Stimulated activated CD8-positive, alpha-beta memory T cell treated with anti-CD3 and anti-CD28 coated beads, Interleukin-12 subunit alpha, Interleukin-12 subunit beta, amount 100 ng/mL, for 1 hour (primary cell): ENCODE results near the gene TNKS1BP1.
"Not testable (repeated sequence)": the region's sequence is repeated elsewhere in the genome, so short reads cannot be mapped to it uniquely, and the experiment has no call there.

Source experiments
- DNase-seq: peaks from one replicate; pipeline ENCODE4 v3.0.0-alpha.2; 2020; ENCODE audit warnings: low read depth

Gene TNKS1BP1

DNA sequence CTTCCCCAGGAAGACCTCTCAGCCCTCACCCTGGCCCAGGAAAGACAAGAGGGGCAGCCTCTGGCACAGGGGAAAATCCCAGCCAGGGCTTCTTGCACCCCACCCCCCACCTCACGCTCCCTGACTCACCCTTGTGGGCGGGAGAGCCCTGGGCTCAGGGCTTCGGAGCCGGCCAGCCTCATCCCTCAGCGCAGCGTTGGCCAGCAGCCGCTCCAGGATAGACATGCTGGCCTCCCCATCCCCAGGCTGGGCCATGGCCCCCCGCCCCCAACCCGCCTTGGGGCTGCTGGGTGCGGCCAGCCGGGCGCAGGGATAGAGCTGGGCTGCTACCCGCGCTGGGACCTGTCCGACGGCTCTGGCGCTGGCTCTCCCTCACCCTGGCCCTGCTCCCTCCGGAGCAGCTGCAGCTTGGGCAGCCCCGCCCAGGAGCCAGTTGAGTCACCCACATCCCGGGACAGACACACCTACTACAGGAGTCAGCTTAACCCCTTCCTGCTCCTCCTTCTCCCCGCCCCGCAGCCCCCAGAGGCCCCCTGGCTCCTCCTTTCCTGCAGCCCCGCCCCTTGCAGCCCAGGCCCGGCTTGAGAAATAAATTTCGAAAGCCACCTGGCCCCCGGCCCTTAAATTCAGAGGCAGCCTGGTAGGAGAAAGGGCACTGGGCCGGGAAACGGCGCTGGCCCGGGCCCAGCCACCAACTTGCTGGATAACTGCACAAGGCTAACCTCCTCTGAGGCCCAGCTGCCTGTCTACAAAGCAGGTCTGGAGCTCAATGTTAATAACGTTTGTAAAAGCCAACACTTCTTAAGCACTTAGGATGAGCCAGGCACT, 13.4 kb downstream of the TNKS1BP1 start:
- no peak for DNase-seq

DNA sequence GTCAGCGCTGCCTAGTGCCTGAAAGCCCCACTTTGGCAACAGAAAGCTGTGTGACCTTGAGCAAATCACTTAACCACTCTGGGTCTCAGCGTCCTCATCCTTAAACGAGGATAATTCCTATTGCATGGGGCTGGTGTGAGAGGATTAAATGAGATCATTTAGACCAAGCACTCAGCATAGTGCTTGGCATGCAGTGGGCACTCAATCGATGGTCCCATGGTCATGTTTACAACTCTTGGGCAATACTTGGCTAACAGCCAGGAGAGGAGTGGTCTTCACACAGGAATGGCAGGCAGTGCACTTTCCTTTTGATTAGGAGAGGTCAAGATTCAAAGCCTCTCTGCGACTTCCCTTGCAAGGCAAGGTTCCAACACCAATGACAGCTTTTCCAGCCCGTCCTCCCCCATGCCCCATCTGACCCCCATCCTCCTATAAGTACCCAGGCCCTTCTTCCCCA, 14.1 kb downstream of the TNKS1BP1 start:
- no peak for DNase-seq

DNA sequence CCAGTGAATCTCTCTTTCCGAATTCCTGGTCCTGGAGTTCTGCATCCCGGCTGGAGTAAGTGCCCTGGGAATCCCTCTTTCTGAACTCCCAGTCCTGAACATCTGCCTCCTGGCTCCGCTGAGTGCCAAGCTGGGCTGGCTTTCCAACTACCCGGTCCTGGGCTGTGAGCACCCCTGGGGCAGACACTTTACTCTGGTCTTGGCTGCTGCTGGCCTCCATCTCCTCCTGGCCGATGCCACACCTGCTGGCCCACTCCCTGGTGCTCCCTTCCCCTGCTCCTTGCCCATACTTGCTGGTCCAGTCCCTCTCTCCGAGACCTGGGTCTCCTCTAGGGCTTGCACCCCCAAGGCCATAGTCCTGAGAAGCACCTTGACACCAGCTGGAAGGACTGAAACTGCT, 14.7 kb downstream of the TNKS1BP1 start:
- no peak for DNase-seq

DNA sequence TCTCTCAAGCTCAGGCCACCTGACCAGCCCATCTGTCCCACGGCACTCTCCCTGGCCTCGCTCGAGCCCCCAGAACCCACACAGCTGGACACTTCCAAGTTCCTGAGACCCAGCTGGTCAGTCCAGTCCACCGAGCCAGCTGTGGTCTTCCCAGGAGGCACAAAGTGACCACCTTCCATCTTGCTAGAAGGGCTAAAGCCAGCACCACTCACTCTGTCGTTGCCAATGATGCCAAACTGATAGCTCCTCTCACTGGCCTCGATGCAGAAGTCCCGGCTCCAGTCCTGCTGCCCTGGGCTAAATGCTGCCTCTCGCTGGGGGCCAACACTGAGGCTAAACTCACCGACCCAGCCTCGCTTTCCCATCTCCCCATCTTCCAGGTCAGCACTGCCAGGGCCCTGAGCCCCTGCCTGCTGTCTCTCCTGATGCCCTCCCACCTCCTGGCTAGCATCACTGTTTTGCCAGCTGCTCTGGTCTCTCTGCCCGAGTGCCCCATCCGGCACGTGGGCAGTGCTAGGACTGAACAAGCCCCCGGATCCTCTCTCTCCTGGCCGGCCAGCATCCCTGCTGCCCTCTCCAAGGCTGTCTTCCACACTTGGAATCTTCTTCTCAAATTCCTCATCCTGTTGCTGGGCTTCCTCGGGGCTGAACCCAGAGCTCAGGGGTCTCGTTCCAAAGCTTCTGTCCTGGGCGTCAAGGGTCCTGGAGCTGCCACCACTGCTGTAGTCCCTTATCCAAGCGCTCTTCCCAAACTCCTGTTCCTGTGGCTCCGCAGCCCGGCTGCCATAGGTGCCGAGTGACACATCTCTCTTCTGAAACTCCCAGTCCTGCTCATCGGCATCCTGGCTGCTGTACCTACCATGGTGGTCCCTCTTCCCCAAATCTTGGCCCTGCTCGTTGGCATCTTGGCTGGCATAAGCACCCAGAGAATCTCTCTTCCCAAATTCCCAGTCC, 15.4 kb downstream of the TNKS1BP1 start:
- DNase-seq: no peak

DNA sequence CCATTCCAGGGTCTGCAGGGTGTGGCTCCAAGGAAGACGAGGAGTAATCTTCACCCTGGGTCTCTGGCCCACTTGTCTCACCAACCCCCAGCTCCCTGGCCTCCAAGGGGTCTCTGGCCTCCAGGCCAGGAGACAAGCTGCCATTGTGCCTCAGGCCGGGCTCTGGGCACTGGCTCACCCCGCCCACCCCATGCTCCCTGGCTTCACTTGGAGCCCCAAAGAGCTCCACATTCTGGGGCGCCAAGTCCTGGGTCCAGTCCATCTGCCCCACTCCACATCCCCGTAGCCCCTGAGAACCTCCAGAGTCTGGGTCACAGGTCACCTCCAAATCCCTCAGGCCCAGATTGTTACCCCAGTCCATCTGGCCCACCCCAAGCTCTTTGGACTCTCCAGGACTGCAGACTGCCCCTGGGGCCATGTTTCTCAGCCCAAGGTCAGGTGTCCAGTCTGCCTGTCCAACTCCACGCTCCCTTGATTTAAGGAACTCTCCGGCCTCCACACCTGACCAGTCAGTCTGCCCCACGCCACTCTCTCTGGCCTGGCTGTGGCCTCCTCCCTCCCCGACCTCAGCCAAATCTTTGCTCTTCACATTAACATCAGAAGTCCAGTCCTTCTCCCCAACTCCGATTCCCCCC, 16.2 kb downstream of the TNKS1BP1 start:
- DNase-seq: no peak

DNA sequence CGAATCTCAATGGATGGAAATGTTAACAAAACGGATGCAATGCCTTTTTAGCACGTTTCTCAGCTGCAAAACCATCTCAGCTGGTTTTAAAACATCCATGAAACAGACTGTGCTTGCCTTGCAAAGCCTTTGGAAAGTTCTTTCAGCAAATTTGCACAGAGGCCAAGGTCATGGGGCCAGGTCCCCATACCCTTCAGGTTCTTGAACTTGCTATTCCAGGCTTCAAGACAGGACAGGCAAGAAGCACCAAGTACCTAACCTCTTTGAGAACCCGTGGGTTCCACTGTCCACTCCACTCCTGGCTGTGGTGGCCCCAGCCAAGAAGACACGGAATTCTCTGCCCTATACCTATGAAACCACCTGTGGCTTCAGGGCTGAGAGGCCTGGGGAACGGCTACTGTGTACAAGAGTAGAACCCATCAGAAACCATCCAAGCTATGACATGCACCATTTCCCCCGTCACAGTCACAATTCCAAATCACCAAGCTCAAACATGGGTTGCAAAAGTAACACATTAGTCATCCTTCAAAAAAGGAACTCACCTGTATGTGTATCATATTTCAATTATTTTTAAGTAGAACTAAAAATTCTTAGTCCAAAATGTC, 17.0 kb downstream of the TNKS1BP1 start:
- DNase-seq: no peak

DNA sequence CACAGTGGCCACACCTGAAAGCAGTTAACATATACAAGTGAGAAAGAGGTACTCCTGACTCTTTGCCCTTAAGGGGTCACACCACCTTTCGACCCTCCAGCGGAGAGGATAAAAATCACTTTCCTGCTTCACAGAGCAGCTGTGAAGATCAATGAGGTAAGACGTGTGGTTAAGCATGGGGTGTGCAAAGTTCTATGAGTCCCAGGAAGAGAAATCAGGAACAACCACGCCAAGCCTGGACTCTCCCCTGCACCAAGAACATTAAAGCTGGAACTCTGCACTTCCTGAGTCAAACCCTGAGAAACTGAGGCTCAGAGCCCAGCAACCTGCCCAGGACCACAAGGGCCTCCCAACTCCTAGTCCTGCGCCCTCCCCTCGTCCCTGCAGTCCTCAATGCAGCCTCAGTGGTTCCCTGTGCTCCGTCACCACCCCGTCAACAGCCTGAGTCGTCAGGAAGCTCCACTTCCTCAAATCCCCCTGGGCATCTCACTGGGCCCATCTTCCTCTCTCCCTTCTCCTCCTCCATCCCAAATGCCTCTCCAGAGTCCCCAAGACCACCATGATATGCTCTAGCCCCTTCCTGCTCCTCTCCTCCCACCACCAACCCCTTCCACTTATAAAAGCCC, 17.7 kb downstream of the TNKS1BP1 start:
- no peak for DNase-seq

DNA sequence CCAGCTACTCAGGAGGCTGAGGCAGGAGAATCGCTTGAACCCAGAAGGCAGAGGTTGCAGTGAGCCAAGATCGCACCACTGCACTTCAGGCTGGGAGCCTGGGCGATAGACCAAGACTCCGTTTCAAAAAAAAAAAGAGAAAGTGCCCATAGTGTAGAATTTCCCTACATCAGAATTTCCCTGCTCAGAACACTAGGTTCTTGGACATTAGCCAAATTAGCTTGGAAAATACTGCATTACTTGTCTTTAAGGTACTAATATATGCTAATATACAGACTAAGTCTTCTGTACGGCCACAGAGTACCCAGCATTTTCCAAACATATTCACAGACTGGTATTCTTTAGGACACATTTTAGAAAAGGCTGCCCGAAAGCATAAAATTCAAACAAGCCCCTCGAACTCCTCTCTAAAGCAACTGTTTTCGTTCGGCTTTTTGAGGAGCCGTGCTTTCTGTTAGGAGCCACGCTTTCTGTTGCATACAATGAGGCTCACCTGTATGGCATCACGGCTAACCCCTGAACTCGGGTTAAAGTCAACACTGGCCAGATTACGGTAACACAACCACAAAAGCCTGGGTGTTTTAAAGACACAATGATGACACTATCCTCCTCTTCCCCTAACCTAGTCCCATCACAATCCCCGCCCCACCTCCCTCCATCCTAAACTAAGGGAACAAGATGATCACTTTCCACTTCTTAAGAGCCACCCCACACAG, 18.4 kb downstream of the TNKS1BP1 start:
- DNase-seq: no peak

DNA sequence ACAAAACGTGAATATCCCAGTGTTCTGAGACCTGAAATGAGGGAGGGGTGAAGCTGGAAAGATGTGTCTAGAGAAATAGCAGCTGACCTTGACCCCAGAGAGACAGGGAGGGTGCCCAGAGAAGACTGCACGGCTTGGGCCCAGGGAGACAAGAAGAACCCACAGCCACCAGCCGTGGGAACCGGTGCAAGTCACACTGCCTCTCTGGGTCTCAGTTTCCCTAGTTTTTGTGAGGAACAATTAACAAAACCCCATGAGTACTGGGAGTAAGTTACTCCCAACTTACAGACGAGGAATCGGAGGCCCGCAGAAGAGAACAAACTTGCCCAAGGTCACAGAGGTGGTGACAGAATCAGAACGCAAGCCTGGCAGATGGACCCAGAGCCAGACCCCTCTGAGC, 19.2 kb downstream of the TNKS1BP1 start:
- no peak for DNase-seq

DNA sequence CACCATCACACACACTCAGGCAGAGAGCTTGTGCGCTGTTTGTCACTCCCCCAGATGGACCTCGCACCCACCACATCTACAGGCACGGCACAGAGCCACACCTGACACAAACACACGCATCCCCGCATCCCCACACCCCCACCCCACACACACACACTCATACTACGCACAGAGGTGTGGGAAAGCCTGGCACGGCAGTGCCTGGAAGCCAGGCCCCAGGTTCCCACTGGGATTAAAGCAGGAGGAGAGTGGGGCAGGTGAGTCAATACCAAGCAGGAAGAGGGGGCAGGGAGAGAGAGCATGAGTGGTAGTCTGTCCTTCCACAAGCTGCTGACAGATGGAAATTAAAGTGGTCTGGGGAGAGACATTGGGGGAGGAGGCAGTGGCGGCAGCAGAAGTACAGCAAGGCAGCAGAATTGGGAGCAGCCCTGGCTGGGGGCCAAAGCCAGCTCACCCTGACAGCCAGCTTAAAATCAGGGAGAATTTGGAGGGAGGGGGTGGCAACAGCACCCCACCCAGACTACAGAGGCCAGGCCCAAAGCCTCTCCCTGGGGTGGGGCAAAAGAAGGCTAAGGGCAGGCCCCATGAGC, 20.7 kb downstream of the TNKS1BP1 start:
- no peak for DNase-seq

DNA sequence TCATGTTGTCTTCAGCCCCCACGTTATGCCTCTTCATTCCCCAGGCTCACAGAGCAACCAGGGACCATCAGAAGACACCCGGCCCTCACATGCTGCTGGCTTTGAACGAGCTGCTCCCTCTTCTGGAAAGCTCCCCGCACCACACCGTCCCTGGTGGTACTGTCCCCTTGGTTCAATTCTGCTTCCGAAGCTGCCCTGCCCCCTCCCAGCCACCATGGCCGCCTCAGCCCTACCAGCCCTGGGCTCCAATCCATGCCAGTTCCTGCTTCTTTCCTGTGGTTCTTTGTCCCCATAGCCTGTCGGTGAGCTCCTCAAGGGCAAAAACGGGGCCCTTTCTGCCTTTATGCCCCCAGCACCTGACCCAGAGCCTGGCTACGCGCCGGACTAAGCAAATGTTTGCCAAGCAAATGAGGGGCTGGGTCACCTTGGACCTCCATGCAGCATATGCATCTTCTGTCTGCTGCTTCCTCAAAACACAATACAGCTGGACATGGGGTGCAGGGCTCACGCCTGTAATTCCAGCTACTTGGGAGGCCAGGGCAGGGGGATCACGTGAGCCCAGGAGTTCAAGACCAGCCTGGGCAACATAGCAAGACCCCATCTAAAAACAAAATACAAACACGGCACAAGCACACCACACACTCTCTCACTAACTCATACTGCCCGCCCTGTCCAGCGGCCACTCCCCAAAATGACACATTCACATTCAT, 21.3 kb downstream of the TNKS1BP1 start:
- no peak for DNase-seq

DNA sequence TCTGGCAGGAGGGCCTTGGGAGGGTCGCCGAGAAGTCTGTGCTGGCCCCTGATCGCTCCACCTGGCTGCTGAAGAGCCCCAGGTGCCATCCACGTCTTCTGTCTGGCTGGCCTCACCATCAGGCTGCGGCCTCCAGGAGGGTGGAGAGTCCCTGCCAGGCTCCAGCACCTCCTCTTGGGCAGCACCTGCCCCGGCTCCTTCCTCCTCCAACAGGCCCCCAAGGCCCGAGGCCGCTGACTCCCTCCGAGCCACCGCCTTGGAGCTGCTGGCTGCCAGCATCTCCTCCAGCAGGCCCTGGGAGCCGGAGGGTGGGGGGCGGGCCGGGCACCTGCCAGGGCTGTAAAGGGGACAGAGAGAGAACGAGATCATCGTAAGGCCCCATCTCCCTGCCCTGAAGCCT, 22.3 kb downstream of the TNKS1BP1 start:
- DNase-seq: no peak

DNA sequence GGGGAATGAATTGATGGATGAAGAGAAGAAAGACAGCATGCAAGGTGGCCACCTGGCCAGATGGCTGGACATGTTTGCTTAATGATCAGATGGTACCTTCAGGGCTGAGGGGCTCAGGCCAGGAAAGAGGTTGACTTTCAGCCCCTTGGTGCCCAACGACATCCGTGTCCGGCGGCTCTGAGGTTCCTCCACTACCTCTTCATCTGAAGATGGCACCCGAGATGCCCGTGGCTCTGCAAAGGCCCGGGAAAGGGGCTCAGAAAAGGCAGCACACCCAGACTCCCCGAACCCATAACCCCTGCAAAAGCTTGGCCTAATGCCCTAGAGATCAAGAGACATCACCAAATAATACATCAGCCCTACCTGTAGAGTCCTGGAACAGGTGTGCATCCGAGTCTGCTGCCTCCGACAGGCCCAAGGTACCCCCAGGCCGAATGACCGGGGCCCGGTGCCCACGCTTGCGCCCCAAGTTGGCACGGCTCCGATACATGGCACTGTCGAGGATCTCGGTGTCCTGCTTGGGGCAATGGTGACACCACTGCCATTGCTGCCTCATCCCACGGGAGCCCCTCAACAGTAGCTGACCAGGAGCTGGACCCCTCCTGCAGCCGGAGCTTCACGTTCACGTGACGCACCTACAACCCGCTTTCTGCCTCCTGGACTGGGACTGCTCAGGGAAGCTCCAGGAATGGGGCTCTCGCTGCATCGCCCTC, 22.9 kb downstream of the TNKS1BP1 start:
- DNase-seq: no peak

DNA sequence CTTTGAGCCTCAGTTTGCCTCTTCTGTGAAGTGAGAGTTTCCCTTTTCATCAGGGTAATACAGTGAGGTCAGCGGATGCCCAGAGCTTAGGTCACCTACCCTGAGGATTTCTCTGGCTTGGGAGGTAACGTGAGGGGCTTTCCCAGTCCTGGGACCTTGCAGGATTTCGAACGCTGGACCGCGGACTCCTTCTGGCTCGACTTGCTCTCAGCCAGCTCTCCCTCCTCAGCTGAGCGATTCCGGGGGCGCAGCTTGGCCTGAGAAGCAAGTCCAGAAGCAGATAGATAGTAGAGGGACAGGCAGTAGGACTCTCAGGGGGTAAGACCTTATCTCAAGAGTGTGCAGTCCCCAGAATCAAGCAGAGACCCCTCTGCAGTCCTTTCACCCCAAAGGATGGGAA, 24.0 kb downstream of the TNKS1BP1 start:
- DNase-seq: no peak

DNA sequence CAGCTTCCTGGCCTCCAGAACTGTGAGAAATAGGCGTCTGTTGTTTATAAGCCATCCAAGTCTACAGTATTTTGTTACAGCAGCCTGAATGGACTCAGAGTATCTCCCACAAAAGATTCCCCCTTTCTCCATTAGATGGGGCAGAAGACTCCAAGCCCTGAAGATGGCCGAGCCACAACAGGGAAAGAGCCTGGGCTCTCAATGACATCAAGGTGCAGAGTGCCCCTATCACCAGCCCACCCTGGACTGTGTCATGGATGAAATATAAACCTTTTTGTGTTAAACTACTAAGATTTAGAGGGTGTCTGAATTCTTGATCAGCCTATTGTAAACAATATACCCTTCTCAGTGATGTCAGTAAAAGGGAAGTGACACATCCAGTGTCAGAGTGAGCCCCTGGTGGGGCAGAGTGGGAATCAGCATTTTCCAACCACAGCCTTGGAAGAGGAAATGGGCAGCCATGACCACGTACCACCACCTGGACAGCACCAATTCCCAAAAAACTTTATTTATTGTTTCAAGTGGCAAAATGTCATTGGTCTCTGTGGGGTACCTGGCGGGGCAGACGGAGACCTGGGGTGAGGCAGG, 25.5 kb downstream of the TNKS1BP1 start:
- DNase-seq: no peak

DNA sequence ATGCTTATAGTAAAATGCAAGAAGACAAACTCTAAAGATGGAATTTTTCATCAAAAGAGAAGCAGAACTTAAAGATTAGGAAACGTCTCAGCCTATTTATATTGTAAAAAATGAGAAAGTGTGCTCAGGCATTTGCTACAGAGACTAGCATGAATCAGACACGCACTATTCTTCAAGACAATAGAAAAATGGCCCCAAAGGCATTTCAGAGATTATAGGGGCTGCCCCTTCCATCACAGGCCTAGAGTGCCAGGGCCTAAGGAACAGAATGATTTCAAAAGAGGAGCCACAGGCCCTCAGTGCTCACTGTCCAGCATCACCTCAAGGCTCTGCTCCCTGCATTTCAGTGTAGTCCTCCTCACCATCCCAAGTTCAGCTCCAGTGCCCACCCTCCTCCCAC, 27.5 kb downstream of the TNKS1BP1 start:
- no peak for DNase-seq

DNA sequence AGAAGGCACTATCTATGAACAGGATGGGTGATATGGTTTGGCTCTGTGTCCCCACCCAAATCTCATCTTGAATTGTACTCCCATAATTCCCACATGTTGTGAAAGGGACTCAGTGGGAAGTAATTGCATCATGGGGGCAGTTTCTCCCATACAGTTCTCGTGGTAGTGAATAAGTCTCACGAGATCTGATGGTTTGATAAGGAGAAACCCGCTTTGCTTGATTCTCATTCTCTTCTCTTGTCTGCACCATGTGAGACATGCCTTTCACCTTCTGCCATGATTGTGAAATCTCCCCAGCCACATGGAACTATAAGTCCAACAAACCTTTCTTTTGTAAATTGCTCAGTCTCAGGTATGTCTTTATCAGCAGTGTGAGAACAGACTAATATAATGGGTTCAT, 28.5 kb downstream of the TNKS1BP1 start:
- not testable (repeated sequence) for DNase-seq

DNA sequence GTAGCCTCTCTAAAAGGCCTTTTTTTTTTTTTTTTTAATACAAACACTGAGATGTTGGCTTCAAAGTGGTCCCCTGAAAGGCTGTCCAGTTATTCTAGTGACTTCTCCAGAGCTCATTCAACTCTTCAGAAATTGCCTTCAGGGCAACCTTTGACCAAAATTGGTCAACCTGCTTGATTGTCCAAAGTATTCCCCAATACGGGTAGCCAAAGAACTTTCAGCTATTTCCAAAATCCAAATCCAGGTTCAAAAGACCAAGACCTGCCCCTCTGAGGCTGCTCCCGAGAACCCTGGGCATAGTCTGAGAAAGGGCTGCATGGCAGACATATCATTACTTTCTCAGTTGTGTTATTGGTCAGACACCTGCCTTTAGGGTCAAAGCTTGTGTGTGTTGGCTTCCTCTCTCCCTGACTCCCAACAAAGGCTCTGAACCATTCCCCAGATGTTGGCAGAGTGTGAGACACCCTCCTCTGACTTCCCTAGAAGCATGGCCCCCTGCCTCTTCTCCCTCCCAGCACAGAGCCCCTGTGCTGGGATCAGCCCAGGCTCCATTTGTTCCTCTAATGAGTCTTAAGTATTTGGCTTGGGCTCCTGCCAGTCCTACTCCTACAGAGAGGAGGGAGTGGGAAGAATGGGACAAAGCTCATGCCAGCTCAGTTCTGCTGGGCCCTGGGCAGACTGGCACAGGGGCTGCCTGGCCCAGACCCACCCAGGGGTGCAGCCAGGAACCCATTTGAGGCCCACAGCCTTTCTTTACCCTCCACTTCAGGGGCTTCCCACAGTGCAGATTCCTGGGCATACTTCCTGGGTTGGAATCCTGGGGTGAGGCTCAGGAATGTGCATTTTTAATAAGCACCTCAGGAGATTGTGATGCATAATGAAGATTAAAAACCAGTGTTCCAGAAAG, 30.3 kb downstream of the TNKS1BP1 start:
- no peak for DNase-seq
